SK-N-SH treated with all-trans-retinoic acid at 6 μM for 48 hours (cell line): ENCODE measurements around the gene SLC26A8.

Experiments
- CREB5 ChIP-seq: fragments of 250-450 bp; sonication (Bioruptor Pico); IDR thresholded peaks from 2 replicates; pipeline ENCODE4 v1.5.1; 2020; ENCODE audit warnings: low read depth, mild to moderate bottlenecking, moderate library complexity
- TOX ChIP-seq: fragments of 250-450 bp; sonication (Bioruptor Pico); IDR thresholded peaks from 2 replicates; pipeline ENCODE4 v1.8.0; 2021; ENCODE audit warnings: mild to moderate bottlenecking, moderate library complexity, borderline replicate concordance
- TF ChIP-seq, protein P1 (sequence below): fragments of 250-450 bp; sonication (Bioruptor Pico); IDR thresholded peaks from 2 replicates; pipeline ENCODE4 v1.5.1; 2021; ENCODE audit warnings: mild to moderate bottlenecking, moderate library complexity
- TF ChIP-seq, protein P2 (sequence below): fragments of 250-450 bp; sonication (Bioruptor Pico); IDR thresholded peaks from 2 replicates; pipeline ENCODE4 v1.8.0; 2020; ENCODE audit warnings: mild to moderate bottlenecking, moderate library complexity, borderline replicate concordance

DNA sequence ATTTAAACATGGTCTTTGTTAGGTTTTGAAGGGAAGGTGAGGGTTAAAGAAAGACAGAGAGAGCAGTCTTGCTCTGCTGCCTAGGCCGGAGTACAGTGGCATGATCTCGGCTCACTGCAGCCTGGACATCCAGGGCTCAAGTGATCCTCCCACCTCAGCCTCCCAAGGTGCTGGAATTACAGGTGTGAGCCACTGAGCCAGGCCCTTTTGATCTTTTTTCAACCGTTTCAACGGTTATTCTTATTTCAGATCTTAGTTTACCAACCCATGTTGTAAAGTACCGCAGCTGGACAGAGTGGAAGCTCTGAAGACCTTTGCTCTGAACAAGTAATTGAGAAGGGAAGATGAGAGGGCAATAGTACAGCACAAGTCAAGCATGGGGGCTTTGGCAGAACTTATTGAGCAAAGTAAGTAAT lies 102.3 kb downstream of the SLC26A8 start:
- TF ChIP-seq, protein P1, sequence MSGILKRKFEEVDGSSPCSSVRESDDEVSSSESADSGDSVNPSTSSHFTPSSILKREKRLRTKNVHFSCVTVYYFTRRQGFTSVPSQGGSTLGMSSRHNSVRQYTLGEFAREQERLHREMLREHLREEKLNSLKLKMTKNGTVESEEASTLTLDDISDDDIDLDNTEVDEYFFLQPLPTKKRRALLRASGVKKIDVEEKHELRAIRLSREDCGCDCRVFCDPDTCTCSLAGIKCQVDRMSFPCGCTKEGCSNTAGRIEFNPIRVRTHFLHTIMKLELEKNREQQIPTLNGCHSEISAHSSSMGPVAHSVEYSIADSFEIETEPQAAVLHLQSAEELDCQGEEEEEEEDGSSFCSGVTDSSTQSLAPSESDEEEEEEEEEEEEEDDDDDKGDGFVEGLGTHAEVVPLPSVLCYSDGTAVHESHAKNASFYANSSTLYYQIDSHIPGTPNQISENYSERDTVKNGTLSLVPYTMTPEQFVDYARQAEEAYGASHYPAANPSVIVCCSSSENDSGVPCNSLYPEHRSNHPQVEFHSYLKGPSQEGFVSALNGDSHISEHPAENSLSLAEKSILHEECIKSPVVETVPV (CRISPR knock-in tag) = no peak
- TF ChIP-seq, protein P2, sequence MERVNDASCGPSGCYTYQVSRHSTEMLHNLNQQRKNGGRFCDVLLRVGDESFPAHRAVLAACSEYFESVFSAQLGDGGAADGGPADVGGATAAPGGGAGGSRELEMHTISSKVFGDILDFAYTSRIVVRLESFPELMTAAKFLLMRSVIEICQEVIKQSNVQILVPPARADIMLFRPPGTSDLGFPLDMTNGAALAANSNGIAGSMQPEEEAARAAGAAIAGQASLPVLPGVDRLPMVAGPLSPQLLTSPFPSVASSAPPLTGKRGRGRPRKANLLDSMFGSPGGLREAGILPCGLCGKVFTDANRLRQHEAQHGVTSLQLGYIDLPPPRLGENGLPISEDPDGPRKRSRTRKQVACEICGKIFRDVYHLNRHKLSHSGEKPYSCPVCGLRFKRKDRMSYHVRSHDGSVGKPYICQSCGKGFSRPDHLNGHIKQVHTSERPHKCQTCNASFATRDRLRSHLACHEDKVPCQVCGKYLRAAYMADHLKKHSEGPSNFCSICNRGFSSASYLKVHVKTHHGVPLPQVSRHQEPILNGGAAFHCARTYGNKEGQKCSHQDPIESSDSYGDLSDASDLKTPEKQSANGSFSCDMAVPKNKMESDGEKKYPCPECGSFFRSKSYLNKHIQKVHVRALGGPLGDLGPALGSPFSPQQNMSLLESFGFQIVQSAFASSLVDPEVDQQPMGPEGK = no peak
- no peak for TF ChIP-seq CREB5 (CRISPR knock-in tag)
- no peak for TF ChIP-seq TOX (CRISPR knock-in tag)
